ENCODE results near the gene NSDHL.

GRCh38 chrX:152833378-152833777, 2.5 kb downstream of the NSDHL start:
- TF ChIP-seq POLR2A (IDR thresholded peaks at IDR 0.05) = no peak
- TF ChIP-seq CTCF (IDR thresholded peaks at IDR 0.05) = no peak

Measured in esophagus squamous epithelium (tissue), 4 donors.